CD14-positive monocyte (primary cell): Measurements from ENCODE around the gene LZTFL1. TPM values are rescaled to one million over a fixed set of nuclear protein-coding genes. Genes with fewer than 3 reads are reported as not detected.

Experiments used
- DNase-seq, 3 donors: peaks; one replicate each; pipeline ENCODE4 v3.0.0-alpha.2; 2011 to 2022
- H2AFZ ChIP-seq: 2 replicates; pipeline ENCODE4 v1.6.0; 2012; ENCODE audit warnings: mild to moderate bottlenecking, low read depth, low read length, inconsistent platforms; ENCODE audit not compliant: insufficient read depth, poor library complexity, severe bottlenecking
- H3K27ac ChIP-seq, 2 donors: 1 replicate in 1 of 2; 2 replicates in 1 of 2; pipeline ENCODE4 v1.5.1; 2012 to 2013; ENCODE audit warnings: low read length in 2 of 2, control low read depth in 1 of 2, inconsistent platforms in 1 of 2, low read depth in 1 of 2, mild to moderate bottlenecking in 1 of 2
- H3K27me3 ChIP-seq, 2 donors: one replicate each; pipeline versions ENCODE4 v1.6.0 to v1.6.1; 2011 to 2013; ENCODE audit warnings: low read length in 2 of 2; ENCODE audit not compliant: control insufficient read depth in 2 of 2, insufficient read depth in 2 of 2
- H3K36me3 ChIP-seq, 2 donors: replicated peaks in 1 of 2; 1 replicate in 1 of 2; 2 replicates in 1 of 2; pipeline versions ENCODE4 v1.5.1 to v1.6.1; 2012 to 2013; ENCODE audit warnings: low read length in 2 of 2, control low read depth in 1 of 2, inconsistent platforms in 1 of 2, mild to moderate bottlenecking in 1 of 2; ENCODE audit not compliant: insufficient read depth in 2 of 2, control insufficient read depth in 1 of 2
- H3K4me1 ChIP-seq, 2 donors: 1 replicate in 1 of 2; 2 replicates in 1 of 2; pipeline versions ENCODE4 v1.5.1 to v1.6.1; 2012 to 2013; ENCODE audit warnings: low read length in 2 of 2, control low read depth in 1 of 2, inconsistent platforms in 1 of 2, mild to moderate bottlenecking in 1 of 2, moderate library complexity in 1 of 2; ENCODE audit not compliant: insufficient read depth in 2 of 2, control insufficient read depth in 1 of 2
- H3K4me2 ChIP-seq: replicated peaks from 2 replicates; pipeline ENCODE3; 2012; ENCODE audit warnings: low read length, moderate library complexity, mild to moderate bottlenecking; ENCODE audit not compliant: poor library complexity, severe bottlenecking; ENCODE audit errors: extremely low read depth
- H3K4me3 ChIP-seq, 3 experiments: fragments of 200-600 bp in 1 of 3; sonication (generic) in 1 of 3; replicated peaks in 1 of 3; 1 replicate in 2 of 3; 2 replicates in 1 of 3; pipeline ENCODE4 v1.5.1; 2011 to 2013; ENCODE audit warnings: low read length in 3 of 3, mild to moderate bottlenecking in 3 of 3, control low read depth in 2 of 3, low read depth in 2 of 3, inconsistent platforms in 1 of 3, moderate library complexity in 1 of 3
- H3K79me2 ChIP-seq: 2 replicates; pipeline ENCODE4 v1.6.0; 2012; ENCODE audit warnings: mild to moderate bottlenecking, control low read depth, inconsistent platforms, low read length, moderate library complexity; ENCODE audit not compliant: insufficient read depth
- H3K9ac ChIP-seq: 2 replicates; pipeline ENCODE4 v1.6.0; 2017; ENCODE audit warnings: low read length, mild to moderate bottlenecking; ENCODE audit not compliant: insufficient read depth, poor library complexity, severe bottlenecking
- H3K9me3 ChIP-seq, 2 donors: replicated peaks in 1 of 2; 1 replicate in 1 of 2; 2 replicates in 1 of 2; pipeline versions ENCODE4 v1.5.1 to v1.6.1; 2012 to 2013; ENCODE audit warnings: low read length in 2 of 2, control low read depth in 1 of 2; ENCODE audit not compliant: control insufficient read depth in 1 of 2, insufficient read depth in 1 of 2
- H4K20me1 ChIP-seq: 2 replicates; pipeline ENCODE4 v1.6.0; 2012; ENCODE audit warnings: mild to moderate bottlenecking, low read length, control low read depth, moderate library complexity; ENCODE audit not compliant: insufficient read depth
- H3K27ac Mint-ChIP-seq, 7 donors: one replicate each; pipeline ENCODE4 v1.8.0; 2020; ENCODE audit warnings: mild to moderate bottlenecking in 7 of 7, mixed read lengths in 7 of 7, moderate library complexity in 6 of 7, inconsistent platforms in 2 of 7
- H3K27me3 Mint-ChIP-seq, 3 donors: one replicate each; pipeline ENCODE4 v1.8.0; 2021 to 2022; ENCODE audit warnings: low read depth in 3 of 3, mild to moderate bottlenecking in 3 of 3, mixed read lengths in 3 of 3, moderate library complexity in 3 of 3, inconsistent platforms in 1 of 3
- H3K36me3 Mint-ChIP-seq, 2 donors: one replicate each; pipeline ENCODE4 v1.8.0; 2020; ENCODE audit warnings: mixed read lengths in 2 of 2, inconsistent platforms in 1 of 2, mild to moderate bottlenecking in 1 of 2
- H3K4me1 Mint-ChIP-seq: one replicate; pipeline ENCODE4 v1.8.0; 2020; ENCODE audit warnings: mild to moderate bottlenecking, mixed read lengths
- H3K4me3 Mint-ChIP-seq, 2 donors: one replicate each; pipeline ENCODE4 v1.8.0; 2020; ENCODE audit warnings: mild to moderate bottlenecking in 2 of 2, mixed read lengths in 2 of 2, moderate library complexity in 1 of 2
- H3K9me3 Mint-ChIP-seq, 7 donors: one replicate each; pipeline ENCODE4 v1.8.0; 2020 to 2022; ENCODE audit warnings: mixed read lengths in 7 of 7, mild to moderate bottlenecking in 6 of 7, moderate library complexity in 6 of 7, inconsistent platforms in 2 of 7
- CTCF ChIP-seq: fragments of 200-600 bp; IDR thresholded peaks from one replicate; pipeline ENCODE4 v1.8.0; 2022; ENCODE audit warnings: antibody characterized with exemption, mild to moderate bottlenecking
- WGBS: methylation state at CpG from one replicate; pipeline ENCODE4 v1.1.5; 2013; ENCODE audit warnings: missing lambda C conversion rate; ENCODE audit not compliant: insufficient coverage; 5-methylcytosine and 5-hydroxymethylcytosine counted together
- intact Hi-C, 2 donors: fragments of 100-400 bp; cut with micrococcal nuclease; formaldehyde crosslinking; loops; one replicate each; pipeline versions ENCODE4 v1.15.0 to v1.15.1; 2023
- polyA minus RNA-seq: library from RNA; depleted of rRNA, polyadenylated mRNA; stranded (reverse); fragments of >200 nt; gene quantifications from 2 replicates; pipeline ENCODE4 v1.2.3, GENCODE V29; 2012
- polyA plus RNA-seq, 3 donors: library from polyadenylated mRNA; depleted of rRNA in 1 of 3; unstranded in 2 of 3; stranded (reverse) in 1 of 3; fragments of 300-500 nt in 2 of 3; fragments of >200 nt in 1 of 3; fragmentation: Illumina TruSeq in 2 of 3; gene quantifications; 1 replicate in 2 of 3; 2 replicates in 1 of 3; pipeline ENCODE4 v1.2.3, GENCODE V29; 2012 to 2021
- total RNA-seq, 12 experiments: library from RNA in 1 of 12; stranded (reverse) in 1 of 12; fragments of 120-200 nt in 1 of 12; gene quantifications; one replicate each; pipeline ENCODE4 v1.2.4 and lab custom pipeline; 2013 to 2026; ENCODE audit warnings: mixed read lengths in 6 of 12, inconsistent platforms in 1 of 12

Gene LZTFL1
- total RNA-seq (2013) = 12.2 TPM
- polyA plus RNA-seq (10 to 100 TPM in 1 of 3 donors, 1 to 10 TPM in 2; 7.3 to 10.5 (median 7.5) TPM), polyA minus RNA-seq (1.7 and 2.2 TPM in 2 replicates), total RNA-seq (lab: John Stamatoyannopoulos, UW) (1.3 to 20.1 (median 8.2) reads per million in 11 experiments)

DNA sequence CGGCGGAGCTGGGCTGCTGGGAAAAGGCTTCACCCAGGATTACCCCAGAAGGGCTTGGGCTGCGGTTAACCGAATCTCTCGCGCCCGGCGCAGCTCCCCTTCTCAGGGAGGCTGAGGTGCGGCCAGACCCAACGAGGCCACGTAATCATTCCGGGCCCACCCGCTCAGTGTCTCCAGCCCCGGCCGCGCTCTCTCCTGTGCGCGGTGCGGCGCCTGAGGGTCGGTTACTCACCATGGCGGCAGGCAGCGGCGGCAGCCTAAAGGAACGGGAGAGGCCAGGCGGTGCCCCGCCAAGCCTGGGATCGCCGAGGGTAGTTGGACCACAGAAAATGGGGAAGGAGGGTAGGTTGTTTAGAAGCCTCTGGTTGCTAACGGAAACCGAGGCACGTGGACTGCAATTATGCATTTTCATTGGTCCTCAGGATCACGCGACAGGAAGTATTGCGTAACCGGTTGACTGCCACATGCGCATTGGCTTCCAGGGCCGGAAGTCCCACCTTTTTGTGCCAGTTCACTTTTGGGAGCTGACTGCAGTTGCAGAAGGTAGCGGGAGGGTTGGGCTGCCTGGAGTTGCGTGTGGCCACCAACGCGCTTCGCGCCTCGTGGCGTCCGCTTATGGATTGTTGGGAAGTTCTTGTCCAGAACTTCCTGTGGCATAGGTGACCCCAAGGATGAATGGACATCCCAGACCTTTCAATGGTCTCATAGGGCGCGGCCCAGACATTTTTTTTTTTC lies at the start of gene LZTFL1:
LZTFL1 (minus strand) TSS at position 363 of the 735 bp plus-strand sequence; CDS start at position 235, 128 bp downstream.
- peaks cover 0 to 5% (median 5%) of the 10 kb centered on the region in 7 donors for H3K9me3 Mint-ChIP-seq
- intact Hi-C loops = loop anchor here in 1 of 2 donors (1.0 kb wide), 1 partner anchor 7 kb away; no protein-coding TSS in a partner anchor
- no peaks in the 10 kb centered on the region for H3K79me2 ChIP-seq
- H3K27ac ChIP-seq = peak within 1 kb of the TSS; percentile 15 to 64
- peak within 1 kb of the TSS; percentile 92 for H2AFZ ChIP-seq
- peak within 1 kb of the TSS; percentile 89 for H3K4me2 ChIP-seq
- peaks cover 0 to 4% of the 10 kb centered on the region in 2 donors for H3K36me3 Mint-ChIP-seq
- WGBS = under 1% methylated on average over 47 of the region's 49 CpGs
- H3K27me3 ChIP-seq = peaks cover 2 to 9% of the 10 kb centered on the region in 2 donors
- H3K4me3 ChIP-seq = peak within 1 kb of the TSS; percentile 66 to 81 (median 79)
- H3K27me3 Mint-ChIP-seq = peaks cover 5 to 17% (median 11%) of the 10 kb centered on the region in 3 donors
- no peaks in the 10 kb centered on the region for H3K36me3 ChIP-seq
- peak; percentile 96 to 97 (median 97) for DNase-seq
- H3K4me1 Mint-ChIP-seq = peaks cover 25% of the 10 kb centered on the region
- H3K27ac Mint-ChIP-seq = peak within 1 kb of the TSS in 6 of 7 donors; percentile 74 to 89 (median 86)
- peak within 1 kb of the TSS; percentile 86 to 94 for H3K4me3 Mint-ChIP-seq
- peak within 1 kb of the TSS; percentile 62 for H3K9ac ChIP-seq
- H3K9me3 ChIP-seq = no peaks in the 10 kb centered on the region
- H4K20me1 ChIP-seq = no peaks in the 10 kb centered on the region
- peaks cover 18 to 19% of the 10 kb centered on the region in 2 donors for H3K4me1 ChIP-seq
- no peak for TF ChIP-seq CTCF

DNA sequence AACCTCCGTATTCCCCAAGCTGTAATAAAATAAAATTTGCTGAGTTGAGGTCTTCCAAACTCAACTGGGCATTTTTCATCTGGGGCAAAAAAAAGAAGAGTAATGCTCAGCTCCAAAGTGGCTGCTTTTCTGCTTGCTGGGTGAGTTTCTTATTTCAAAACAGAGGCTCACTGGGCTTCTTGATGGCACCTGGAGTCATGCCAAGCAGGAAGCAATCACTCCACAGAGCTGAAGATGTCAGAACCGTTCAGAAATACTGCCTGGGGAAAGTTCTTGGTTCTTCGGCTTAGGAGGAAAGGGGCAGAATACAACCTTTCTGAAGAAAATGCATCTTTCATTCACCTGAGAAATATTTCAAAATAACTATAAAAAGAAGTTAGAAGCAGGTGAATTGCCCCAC lies 48.5 kb upstream of the LZTFL1 start:
- no peak overlapping the region for H3K9ac ChIP-seq
- peaks cover 0 to 2% of the 10 kb centered on the region in 2 donors for H3K4me1 ChIP-seq
- H3K36me3 ChIP-seq = no peaks in the 10 kb centered on the region
- no peaks in the 10 kb centered on the region for H3K36me3 Mint-ChIP-seq
- no peaks in the 10 kb centered on the region for H3K79me2 ChIP-seq
- H3K27me3 Mint-ChIP-seq = peaks cover 2 to 5% (median 2%) of the 10 kb centered on the region in 3 donors
- no peaks in the 10 kb centered on the region for H4K20me1 ChIP-seq
- intact Hi-C loops = no loop called here
- no peak overlapping the region for H3K27ac ChIP-seq
- no CpG with 5 or more reads among the region's 3 CpGs for WGBS
- no peak overlapping the region for H3K27ac Mint-ChIP-seq
- H3K9me3 ChIP-seq = no peaks in the 10 kb centered on the region
- no peak overlapping the region for H3K4me2 ChIP-seq
- no peak overlapping the region for H3K4me3 ChIP-seq
- H3K4me3 Mint-ChIP-seq = no peak overlapping the region
- TF ChIP-seq CTCF = no peak
- no peak for DNase-seq
- H3K9me3 Mint-ChIP-seq = no peaks in the 10 kb centered on the region
- peaks cover 21% of the 10 kb centered on the region for H3K4me1 Mint-ChIP-seq
- H2AFZ ChIP-seq = no peak overlapping the region
- H3K27me3 ChIP-seq = no peaks in the 10 kb centered on the region
